Activated naive CD8-positive, alpha-beta T cell treated with anti-CD3 and anti-CD28 coated beads, Interleukin-2, amount 10 ng/mL, durations not matched to agents 7 days and 5 days (primary cell): ENCODE measurements around the gene GNL3L. TPM values are rescaled to one million over a fixed set of nuclear protein-coding genes. Genes with fewer than 3 reads are reported as not detected.
"Not testable (repeated sequence)": the region's sequence is repeated elsewhere in the genome, so short reads cannot be mapped to it uniquely, and the experiment has no call there.

ENCODE experiments used
- ATAC-seq: fragments of 150-1000 bp; cut with Tn5 transposase; one replicate; pipeline ENCODE4 v1.10.0; 2021; ENCODE audit warnings: low read depth, moderate library complexity
- POLR2A ChIA-PET: fragments of 350-600 bp; sonication (Branson Sonifier 250); formaldehyde crosslinking; loops from one replicate; lab custom pipeline; 2021; ENCODE audit warnings: antibody characterized with exemption; lab: Charles Lee
- DNase-seq: peaks from one replicate; pipeline ENCODE4 v3.0.0; 2021
- H3K27ac Mint-ChIP-seq: one replicate; pipeline ENCODE4 v1.8.0; 2022; ENCODE audit warnings: mild to moderate bottlenecking, mixed read lengths
- H3K27me3 Mint-ChIP-seq: one replicate; pipeline ENCODE4 v1.8.0; 2022; ENCODE audit warnings: mild to moderate bottlenecking, moderate library complexity, mixed read lengths
- H3K36me3 Mint-ChIP-seq: one replicate; pipeline ENCODE4 v1.8.0; 2021; ENCODE audit warnings: mild to moderate bottlenecking, mixed read lengths
- H3K4me1 Mint-ChIP-seq: one replicate; pipeline ENCODE4 v1.8.0; 2021; ENCODE audit warnings: mixed read lengths
- H3K4me3 Mint-ChIP-seq: one replicate; pipeline ENCODE4 v1.8.0; 2022; ENCODE audit warnings: mild to moderate bottlenecking, moderate library complexity, mixed read lengths
- H3K9me3 Mint-ChIP-seq: one replicate; pipeline ENCODE4 v1.8.0; 2021; ENCODE audit warnings: mixed read lengths
- total RNA-seq, 2 experiments: library from RNA; stranded (reverse); gene quantifications; one replicate each; pipeline ENCODE4 v1.2.3, GENCODE V29; 2021

GNL3L gene
- total RNA-seq, 2 experiments from 2014 or later = 43.7 to 44.5 TPM

- Mint-ChIP-seq H3K27ac (peak overlapping the region; percentile 96), H3K4me3 (peak overlapping the region; percentile 88), H3K36me3 (peaks cover 15% of the 10 kb centered on the region), H3K27me3 (no peaks in the 10 kb centered on the region), H3K9me3 (peaks cover 6% of the 10 kb centered on the region), H3K4me1 (peaks cover 20% of the 10 kb centered on the region)
- no peak for DNase-seq
- POLR2A ChIA-PET = interaction anchor here (1.6 kb wide), 2 partner anchors 89 to 110 kb away, joined by 4 to 9 read pairs; partner anchors contain the start of gene TSR2
- no peak for ATAC-seq
Measured at GRCh38 chrX:54529151-54529550, 868 bp upstream of the GNL3L start.

GRCh38 chrX:54530357-54530900 is 410 bp downstream of the GNL3L start:
- Mint-ChIP-seq H3K4me3 (peak overlapping the region; percentile 93), H3K36me3 (peaks cover 20% of the 10 kb centered on the region), H3K9me3 (peaks cover 6% of the 10 kb centered on the region), H3K4me1 (peaks cover 21% of the 10 kb centered on the region), H3K27me3 (no peaks in the 10 kb centered on the region), H3K27ac (peak overlapping the region; percentile 96)
- POLR2A ChIA-PET = interaction anchor here (0.5 to 1.6 kb wide), 6 partner anchors 36 to 486 kb away, joined by 3 to 9 read pairs (median 3); partner anchors contain the start of genes APEX2, PHF8 and TSR2
- DNase-seq (no peak), ATAC-seq (peak; percentile 25)

GRCh38 chrX:54534271-54534670 is 4.3 kb downstream of the GNL3L start:
- H3K27ac Mint-ChIP-seq = no peak overlapping the region
- DNase-seq (no peak), ATAC-seq (no peak)
- no peaks in the 10 kb centered on the region for H3K9me3 Mint-ChIP-seq
- H3K27me3 Mint-ChIP-seq = no peaks in the 10 kb centered on the region
- POLR2A ChIA-PET = no interaction called here
- peaks cover 19% of the 10 kb centered on the region for H3K36me3 Mint-ChIP-seq
- peaks cover 20% of the 10 kb centered on the region for H3K4me1 Mint-ChIP-seq
- no peak overlapping the region for H3K4me3 Mint-ChIP-seq

GRCh38 chrX:54540289-54540688 is 10.3 kb downstream of the GNL3L start:
- DNase-seq (no peak), ATAC-seq (no peak)
- H3K27ac Mint-ChIP-seq = no peak overlapping the region
- no peaks in the 10 kb centered on the region for H3K9me3 Mint-ChIP-seq
- H3K4me3 Mint-ChIP-seq = no peak overlapping the region
- peaks cover 1% of the 10 kb centered on the region for H3K4me1 Mint-ChIP-seq
- POLR2A ChIA-PET = no interaction called here
- H3K36me3 Mint-ChIP-seq = peaks cover 25% of the 10 kb centered on the region
- no peaks in the 10 kb centered on the region for H3K27me3 Mint-ChIP-seq

GRCh38 chrX:54542239-54542638 is 12.2 kb downstream of the GNL3L start:
- POLR2A ChIA-PET, H3K4me1 Mint-ChIP-seq, H3K4me3 Mint-ChIP-seq, H3K27me3 Mint-ChIP-seq, H3K27ac Mint-ChIP-seq, DNase-seq, H3K9me3 Mint-ChIP-seq, ATAC-seq: not testable (repeated sequence)
- H3K36me3 Mint-ChIP-seq = peaks cover 25% of the 10 kb centered on the region

- Mint-ChIP-seq H3K4me3 (no peak overlapping the region), H3K36me3 (peaks cover 25% of the 10 kb centered on the region), H3K27me3 (no peaks in the 10 kb centered on the region), H3K27ac (no peak overlapping the region), H3K9me3 (no peaks in the 10 kb centered on the region), H3K4me1 (no peaks in the 10 kb centered on the region)
- no peak for DNase-seq
- POLR2A ChIA-PET = no interaction called here
- no peak for ATAC-seq
Measured at GRCh38 chrX:54550821-54551220, 20.8 kb downstream of the GNL3L start.

- ATAC-seq = no peak
- Mint-ChIP-seq H3K4me3 (no peak overlapping the region), H3K36me3 (peaks cover 28% of the 10 kb centered on the region), H3K27me3 (no peaks in the 10 kb centered on the region), H3K4me1 (peaks cover 1% of the 10 kb centered on the region), H3K9me3 (no peaks in the 10 kb centered on the region), H3K27ac (no peak overlapping the region)
- POLR2A ChIA-PET = no interaction called here
- no peak for DNase-seq
Measured at GRCh38 chrX:54551801-54552200, 21.8 kb downstream of the GNL3L start.

- POLR2A ChIA-PET, H3K9me3 Mint-ChIP-seq, H3K4me1 Mint-ChIP-seq, ATAC-seq, H3K27ac Mint-ChIP-seq, DNase-seq, H3K4me3 Mint-ChIP-seq, H3K27me3 Mint-ChIP-seq: not testable (repeated sequence)
- H3K36me3 Mint-ChIP-seq = peaks cover 18% of the 10 kb centered on the region
Measured at GRCh38 chrX:54555006-54555405, 25.0 kb downstream of the GNL3L start.

GRCh38 chrX:54560411-54560810 is 30.4 kb downstream of the GNL3L start:
- peaks cover 16% of the 10 kb centered on the region for H3K36me3 Mint-ChIP-seq
- DNase-seq (no peak), ATAC-seq (no peak)
- H3K4me1 Mint-ChIP-seq = peaks cover 1% of the 10 kb centered on the region
- no peaks in the 10 kb centered on the region for H3K27me3 Mint-ChIP-seq
- H3K9me3 Mint-ChIP-seq = no peaks in the 10 kb centered on the region
- H3K27ac Mint-ChIP-seq = no peak overlapping the region
- POLR2A ChIA-PET = no interaction called here
- H3K4me3 Mint-ChIP-seq = no peak overlapping the region

GRCh38 chrX:54561622-54562021 is 31.6 kb downstream of the GNL3L start:
- DNase-seq (no peak), ATAC-seq (no peak)
- Mint-ChIP-seq H3K4me3 (no peak overlapping the region), H3K27ac (no peak overlapping the region), H3K27me3 (no peaks in the 10 kb centered on the region), H3K36me3 (peaks cover 12% of the 10 kb centered on the region), H3K4me1 (no peaks in the 10 kb centered on the region), H3K9me3 (no peaks in the 10 kb centered on the region)
- POLR2A ChIA-PET = no interaction called here

GRCh38 chrX:54564936-54565335 is 34.9 kb downstream of the GNL3L start:
- H3K27ac Mint-ChIP-seq = no peak overlapping the region
- no peaks in the 10 kb centered on the region for H3K27me3 Mint-ChIP-seq
- no peak overlapping the region for H3K4me3 Mint-ChIP-seq
- no peaks in the 10 kb centered on the region for H3K4me1 Mint-ChIP-seq
- POLR2A ChIA-PET = no interaction called here
- ATAC-seq (no peak), DNase-seq (no peak)
- H3K36me3 Mint-ChIP-seq = peaks cover 18% of the 10 kb centered on the region
- peaks cover 6% of the 10 kb centered on the region for H3K9me3 Mint-ChIP-seq

GRCh38 chrX:54570332-54570731 is 40.3 kb downstream of the GNL3L start:
- ATAC-seq (no peak), DNase-seq (no peak)
- peaks cover 31% of the 10 kb centered on the region for H3K36me3 Mint-ChIP-seq
- no peak overlapping the region for H3K4me3 Mint-ChIP-seq
- no peak overlapping the region for H3K27ac Mint-ChIP-seq
- H3K27me3 Mint-ChIP-seq = no peaks in the 10 kb centered on the region
- POLR2A ChIA-PET = no interaction called here
- H3K4me1 Mint-ChIP-seq = no peaks in the 10 kb centered on the region
- H3K9me3 Mint-ChIP-seq = peaks cover 9% of the 10 kb centered on the region

GRCh38 chrX:54572641-54573040 is 42.6 kb downstream of the GNL3L start:
- H3K4me3 Mint-ChIP-seq, H3K9me3 Mint-ChIP-seq, ATAC-seq, H3K4me1 Mint-ChIP-seq, H3K27ac Mint-ChIP-seq, H3K27me3 Mint-ChIP-seq, DNase-seq, POLR2A ChIA-PET: not testable (repeated sequence)
- H3K36me3 Mint-ChIP-seq = peaks cover 38% of the 10 kb centered on the region

GRCh38 chrX:54597728-54598127 is 67.7 kb downstream of the GNL3L start:
- ATAC-seq (no peak), DNase-seq (no peak)
- Mint-ChIP-seq H3K9me3 (no peaks in the 10 kb centered on the region), H3K36me3 (peaks cover 9% of the 10 kb centered on the region), H3K27me3 (no peaks in the 10 kb centered on the region), H3K4me3 (no peak overlapping the region), H3K27ac (no peak overlapping the region), H3K4me1 (peaks cover 2% of the 10 kb centered on the region)
- POLR2A ChIA-PET = no interaction called here
